Smooth muscle cell (in vitro differentiated cells): ENCODE results near the gene EDNRA. TPM values are rescaled to one million over a fixed set of nuclear protein-coding genes. Genes with fewer than 3 reads are reported as not detected.

ENCODE experiments used
- DNase-seq: peaks from one replicate; lab custom pipeline; 2025; ENCODE audit not compliant: unreplicated experiment; lab: John Stamatoyannopoulos, UW
- H2AFZ ChIP-seq: fragments of 200-600 bp; sonication (generic); 2 replicates; pipeline ENCODE4 v1.6.0; 2016; ENCODE audit warnings: antibody characterized with exemption, low read depth, mild to moderate bottlenecking
- H3F3A ChIP-seq: fragments of 200-600 bp; sonication (generic); 2 replicates; pipeline ENCODE4 v1.6.0; 2017; ENCODE audit warnings: antibody characterized with exemption, low read depth
- H3K27ac ChIP-seq: fragments of 200-600 bp; sonication (generic); 2 replicates; pipeline ENCODE4 v1.5.1; 2016; ENCODE audit warnings: low read depth, mild to moderate bottlenecking
- H3K27me3 ChIP-seq: fragments of 200-600 bp; sonication (generic); 2 replicates; pipeline ENCODE4 v1.6.1; 2016; ENCODE audit warnings: low read depth, mild to moderate bottlenecking
- H3K36me3 ChIP-seq: fragments of 200-600 bp; sonication (generic); 2 replicates; pipeline ENCODE4 v1.5.1; 2016; ENCODE audit warnings: low read depth
- H3K4me1 ChIP-seq: fragments of 200-600 bp; sonication (generic); 2 replicates; pipeline ENCODE4 v1.5.1; 2016; ENCODE audit warnings: low read depth
- H3K4me2 ChIP-seq: fragments of 200-600 bp; sonication (generic); 2 replicates; pipeline ENCODE4 v1.6.0; 2016; ENCODE audit warnings: mild to moderate bottlenecking
- H3K4me3 ChIP-seq: fragments of 200-600 bp; sonication (generic); 2 replicates; pipeline ENCODE4 v1.5.1; 2016; ENCODE audit warnings: mild to moderate bottlenecking
- H3K79me2 ChIP-seq: fragments of 200-600 bp; sonication (generic); 2 replicates; pipeline ENCODE4 v1.6.0; 2016; ENCODE audit warnings: low read depth, mild to moderate bottlenecking
- H3K9ac ChIP-seq: fragments of 200-600 bp; sonication (generic); 2 replicates; pipeline ENCODE4 v1.6.0; 2016; ENCODE audit warnings: low read depth
- H3K9me3 ChIP-seq: fragments of 200-600 bp; sonication (generic); replicated peaks from 2 replicates; pipeline ENCODE4 v1.5.1; 2016; ENCODE audit warnings: low read depth
- H4K20me1 ChIP-seq: fragments of 200-600 bp; sonication (generic); 2 replicates; pipeline ENCODE4 v1.6.0; 2016; ENCODE audit warnings: low read depth
- WGBS: methylation state at CpG from one replicate; pipeline ENCODE4 v1.1.7; 2016; ENCODE audit warnings: low lambda C conversion rate; 5-methylcytosine and 5-hydroxymethylcytosine counted together
- polyA plus RNA-seq: library from polyadenylated mRNA; unstranded; fragments of >200 nt; fragmentation: Nextera tagmentation; extraction: Ambion mirVana; gene quantifications from 2 replicates; pipeline ENCODE4 v1.2.1, GENCODE V29; 2016
- total RNA-seq: library from RNA; depleted of rRNA; stranded (reverse); fragments of >200 nt; gene quantifications from 2 replicates; pipeline ENCODE4 v1.2.3, GENCODE V29; 2014
- TF ChIP-seq, protein P1 (sequence below): fragments of 200-600 bp; sonication (generic); IDR thresholded peaks from 2 replicates; pipeline ENCODE4 v1.5.1; 2017; ENCODE audit warnings: borderline replicate concordance, mild to moderate bottlenecking, antibody characterized with exemption; ENCODE audit not compliant: insufficient read depth, poor library complexity, severe bottlenecking

The EDNRA gene
- total and polyA plus RNA-seq, 2 experiments from 2014 or later: 4.8 to 8.6 TPM

DNA sequence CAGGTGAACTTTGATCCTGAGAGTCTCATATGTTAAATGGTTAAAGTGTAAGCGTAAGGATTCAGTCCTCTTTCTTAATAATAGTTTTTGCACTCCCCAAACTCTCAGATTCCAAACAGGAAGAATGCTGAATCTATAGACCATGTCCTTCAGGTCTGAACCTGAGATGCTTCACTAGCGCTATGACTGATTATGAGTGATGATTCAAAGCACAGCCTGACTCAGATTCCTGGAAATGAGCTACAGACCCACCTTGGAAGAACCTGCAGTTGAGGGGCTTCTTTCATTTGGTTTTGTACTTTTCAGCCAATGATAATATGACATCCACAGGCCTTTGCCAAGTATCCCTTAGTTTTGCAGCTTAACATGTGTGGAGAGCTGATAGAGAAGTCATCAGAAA is 1.4 kb downstream of the EDNRA start:
- H2AFZ ChIP-seq: peak overlapping the region; percentile 93

GRCh38 chr4:147485167-147485566 is 4.3 kb downstream of the EDNRA start:
- DNase-seq: no peak
- Histone ChIP-seq H3K4me1 (peaks cover 7% of the 10 kb centered on the region), H3K4me3 (no peak overlapping the region), H3K9ac (no peak overlapping the region), H3K27ac (no peak overlapping the region), H3K27me3 (no peaks in the 10 kb centered on the region), H3K4me2 (no peak overlapping the region), H3F3A (no peaks in the 10 kb centered on the region), H3K36me3 (no peaks in the 10 kb centered on the region), H2AFZ (no peak overlapping the region), H3K9me3 (no peaks in the 10 kb centered on the region), H4K20me1 (no peaks in the 10 kb centered on the region), H3K79me2 (no peaks in the 10 kb centered on the region)
- TF ChIP-seq, protein P1, sequence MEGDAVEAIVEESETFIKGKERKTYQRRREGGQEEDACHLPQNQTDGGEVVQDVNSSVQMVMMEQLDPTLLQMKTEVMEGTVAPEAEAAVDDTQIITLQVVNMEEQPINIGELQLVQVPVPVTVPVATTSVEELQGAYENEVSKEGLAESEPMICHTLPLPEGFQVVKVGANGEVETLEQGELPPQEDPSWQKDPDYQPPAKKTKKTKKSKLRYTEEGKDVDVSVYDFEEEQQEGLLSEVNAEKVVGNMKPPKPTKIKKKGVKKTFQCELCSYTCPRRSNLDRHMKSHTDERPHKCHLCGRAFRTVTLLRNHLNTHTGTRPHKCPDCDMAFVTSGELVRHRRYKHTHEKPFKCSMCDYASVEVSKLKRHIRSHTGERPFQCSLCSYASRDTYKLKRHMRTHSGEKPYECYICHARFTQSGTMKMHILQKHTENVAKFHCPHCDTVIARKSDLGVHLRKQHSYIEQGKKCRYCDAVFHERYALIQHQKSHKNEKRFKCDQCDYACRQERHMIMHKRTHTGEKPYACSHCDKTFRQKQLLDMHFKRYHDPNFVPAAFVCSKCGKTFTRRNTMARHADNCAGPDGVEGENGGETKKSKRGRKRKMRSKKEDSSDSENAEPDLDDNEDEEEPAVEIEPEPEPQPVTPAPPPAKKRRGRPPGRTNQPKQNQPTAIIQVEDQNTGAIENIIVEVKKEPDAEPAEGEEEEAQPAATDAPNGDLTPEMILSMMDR: no peak
- 88% methylated on average over 2 of the region's 2 CpGs for WGBS

More for the DNA sequence above, 1.4 kb downstream of the EDNRA start:
- Histone ChIP-seq H3K27me3 (peaks cover 9% of the 10 kb centered on the region), H3K4me1 (peaks cover 7% of the 10 kb centered on the region), H3K9ac (no peak overlapping the region), H3K36me3 (no peaks in the 10 kb centered on the region), H3K79me2 (no peaks in the 10 kb centered on the region), H3K4me2 (peak overlapping the region; percentile 92), H3K4me3 (peak overlapping the region; percentile 73), H4K20me1 (no peaks in the 10 kb centered on the region), H3F3A (no peaks in the 10 kb centered on the region), H3K27ac (no peak overlapping the region), H3K9me3 (no peaks in the 10 kb centered on the region)
- no peak for DNase-seq
- TF ChIP-seq, protein P1: no peak
- 59% methylated on average over 2 of the region's 2 CpGs for WGBS

GRCh38 chr4:147487616-147488015 is 6.7 kb downstream of the EDNRA start:
- Histone ChIP-seq H3K4me2 (no peak overlapping the region), H4K20me1 (no peaks in the 10 kb centered on the region), H3K4me3 (no peak overlapping the region), H3F3A (no peaks in the 10 kb centered on the region), H2AFZ (no peak overlapping the region), H3K9me3 (no peaks in the 10 kb centered on the region), H3K9ac (no peak overlapping the region), H3K79me2 (no peaks in the 10 kb centered on the region), H3K4me1 (no peaks in the 10 kb centered on the region), H3K36me3 (no peaks in the 10 kb centered on the region), H3K27me3 (no peaks in the 10 kb centered on the region), H3K27ac (no peak overlapping the region)
- no peak for DNase-seq
- TF ChIP-seq, protein P1: no peak

- Histone ChIP-seq H3K9ac (no peak overlapping the region), H3K27me3 (no peaks in the 10 kb centered on the region), H3K9me3 (no peaks in the 10 kb centered on the region), H3K4me2 (no peak overlapping the region), H4K20me1 (no peaks in the 10 kb centered on the region), H3K79me2 (no peaks in the 10 kb centered on the region), H3K27ac (no peak overlapping the region), H3K4me3 (no peak overlapping the region), H3K4me1 (no peaks in the 10 kb centered on the region), H3K36me3 (no peaks in the 10 kb centered on the region), H2AFZ (no peak overlapping the region), H3F3A (no peaks in the 10 kb centered on the region)
- DNase-seq: no peak
- TF ChIP-seq, protein P1: no peak
- WGBS: 63% methylated on average over 1 of the region's 1 CpG
These were observed 7.7 kb downstream of the EDNRA start for GRCh38 chr4:147488556-147488955.
